ENCODE measurements around the gene SLC16A2. TPM values are rescaled to one million over a fixed set of nuclear protein-coding genes. Genes with fewer than 3 reads are reported as not detected.

SLC16A2 gene
- 4.1 and 5.0 TPM in 2 replicates for total RNA-seq

DNA sequence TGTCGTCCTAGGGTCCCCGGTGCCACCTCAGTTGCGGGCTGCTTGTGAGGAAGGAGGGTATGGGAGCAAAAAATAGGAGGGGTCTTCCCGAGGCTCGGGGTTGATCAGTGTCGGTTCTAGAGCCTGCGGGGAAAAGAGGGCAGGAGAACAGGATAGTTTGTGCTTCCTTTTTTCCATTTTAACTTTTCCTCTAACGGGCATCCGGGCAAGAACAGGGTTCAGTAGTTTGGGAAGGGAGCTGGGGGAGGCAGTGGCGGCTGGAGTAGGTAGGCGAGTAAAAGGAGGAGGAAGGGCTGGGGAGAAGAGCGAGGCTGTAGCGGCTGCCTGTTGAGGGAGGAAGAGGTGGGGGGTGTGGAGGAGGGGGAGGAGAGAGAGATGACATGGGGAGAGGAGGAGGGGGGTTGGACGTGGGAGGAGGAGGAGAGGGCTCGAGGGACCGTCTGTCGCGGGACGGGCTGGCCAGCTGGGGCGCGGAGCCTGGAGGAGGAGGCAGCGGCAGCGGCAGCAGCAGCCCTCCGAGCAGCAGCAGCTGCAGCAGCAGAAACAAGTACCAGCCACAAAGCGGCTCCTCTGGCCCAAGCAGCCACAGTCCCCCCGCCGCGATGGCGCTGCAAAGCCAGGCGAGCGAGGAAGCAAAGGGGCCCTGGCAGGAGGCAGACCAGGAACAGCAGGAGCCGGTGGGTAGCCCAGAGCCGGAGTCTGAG, at the start of gene SLC16A2:
Gene SLC16A2, plus strand, starts transcription at position 458 of the 704 bp plus-strand sequence. Its CDS starts 145 bp downstream, at position 603.

Other genes starting within 250 kb of the SLC16A2 start
- not detected in 2 replicates for gene ZCCHC13, start 117.3 kb upstream of the SLC16A2 start, total RNA-seq
- 56.5 and 62.0 TPM in 2 replicates for gene RLIM, start 193.1 kb downstream of the SLC16A2 start, total RNA-seq

Measured in aortic smooth muscle cell (primary cell).